Measurements from ENCODE around the gene TRIO.

TRIO gene

GRCh38 chr5:14252793-14253192, 109.7 kb downstream of the TRIO start:
- no peak for DNase-seq

- no peak for DNase-seq
These were observed 111.5 kb downstream of the TRIO start for GRCh38 chr5:14254686-14255085.

- no peak for DNase-seq
These were observed 113.0 kb downstream of the TRIO start for GRCh38 chr5:14256026-14256690.

- no peak for DNase-seq
These were observed 113.7 kb downstream of the TRIO start for GRCh38 chr5:14256756-14257393.

GRCh38 chr5:14257995-14258403, 114.9 kb downstream of the TRIO start:
- DNase-seq, result no peak

DNA sequence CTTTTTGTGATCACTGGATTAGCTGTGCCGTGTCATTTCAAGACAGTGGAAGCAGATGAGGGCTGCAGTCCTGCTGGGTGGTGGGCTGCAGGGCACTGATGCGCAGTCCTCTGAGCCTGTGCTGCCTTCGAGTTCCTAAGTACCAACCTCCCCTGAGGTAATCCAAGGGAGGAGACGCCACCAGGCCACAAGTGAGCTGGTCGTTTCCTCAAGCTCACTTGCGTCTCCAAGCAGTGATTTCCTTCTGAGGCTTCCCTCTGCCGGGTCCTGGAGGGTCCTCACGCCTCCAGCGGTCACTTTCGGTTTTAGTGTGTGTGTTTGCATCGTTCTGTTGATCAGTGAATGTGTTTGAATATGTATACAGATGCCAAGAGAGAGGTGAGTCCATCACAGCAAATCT, 115.7 kb downstream of the TRIO start:
- DNase-seq, result no peak

- no peak for DNase-seq
These were observed 117.5 kb downstream of the TRIO start for GRCh38 chr5:14260637-14261036.

DNA sequence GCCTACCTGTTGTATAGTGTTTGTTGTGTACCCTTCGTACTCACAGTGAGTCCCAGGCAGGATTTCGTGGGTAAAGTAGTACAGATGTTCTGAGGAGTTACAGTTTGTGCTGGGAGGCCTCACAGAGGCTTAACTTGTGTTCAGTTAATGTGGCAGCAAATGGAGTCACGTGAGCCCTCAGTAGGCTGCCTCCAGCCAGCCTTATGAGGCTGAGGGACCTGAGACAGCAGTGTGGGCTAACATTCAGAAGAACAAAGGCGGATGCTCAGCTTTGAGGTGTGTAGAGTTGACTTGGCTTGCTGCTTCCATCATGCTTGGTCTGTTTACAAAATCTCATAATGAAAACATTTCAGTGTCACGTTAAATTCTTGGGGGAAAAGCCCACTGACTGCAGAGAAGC, 118.1 kb downstream of the TRIO start:
- no peak for DNase-seq

- DNase-seq, result no peak
These were observed 118.9 kb downstream of the TRIO start for GRCh38 chr5:14261856-14262611.

- DNase-seq, result no peak
These were observed 120.0 kb downstream of the TRIO start for GRCh38 chr5:14263113-14263512.

DNA sequence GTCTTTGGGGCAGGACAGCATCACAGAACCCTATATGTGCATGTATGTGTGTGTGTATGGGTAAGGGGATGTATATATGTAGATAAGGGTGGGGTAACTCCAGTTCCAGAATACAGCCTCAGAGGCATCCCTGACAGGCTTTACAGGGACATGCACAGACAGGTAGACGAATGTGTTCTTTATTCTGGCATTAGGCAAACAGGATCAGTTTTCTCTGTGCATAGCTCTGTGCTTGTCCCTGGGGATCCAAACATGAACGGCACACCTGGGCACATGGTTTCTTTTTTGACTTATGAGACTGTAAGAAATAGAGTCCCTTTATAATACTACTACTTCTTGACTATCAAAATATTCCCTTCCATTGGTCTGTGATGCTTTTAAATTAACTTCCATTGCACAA, 120.6 kb downstream of the TRIO start:
- DNase-seq, result no peak

DNA sequence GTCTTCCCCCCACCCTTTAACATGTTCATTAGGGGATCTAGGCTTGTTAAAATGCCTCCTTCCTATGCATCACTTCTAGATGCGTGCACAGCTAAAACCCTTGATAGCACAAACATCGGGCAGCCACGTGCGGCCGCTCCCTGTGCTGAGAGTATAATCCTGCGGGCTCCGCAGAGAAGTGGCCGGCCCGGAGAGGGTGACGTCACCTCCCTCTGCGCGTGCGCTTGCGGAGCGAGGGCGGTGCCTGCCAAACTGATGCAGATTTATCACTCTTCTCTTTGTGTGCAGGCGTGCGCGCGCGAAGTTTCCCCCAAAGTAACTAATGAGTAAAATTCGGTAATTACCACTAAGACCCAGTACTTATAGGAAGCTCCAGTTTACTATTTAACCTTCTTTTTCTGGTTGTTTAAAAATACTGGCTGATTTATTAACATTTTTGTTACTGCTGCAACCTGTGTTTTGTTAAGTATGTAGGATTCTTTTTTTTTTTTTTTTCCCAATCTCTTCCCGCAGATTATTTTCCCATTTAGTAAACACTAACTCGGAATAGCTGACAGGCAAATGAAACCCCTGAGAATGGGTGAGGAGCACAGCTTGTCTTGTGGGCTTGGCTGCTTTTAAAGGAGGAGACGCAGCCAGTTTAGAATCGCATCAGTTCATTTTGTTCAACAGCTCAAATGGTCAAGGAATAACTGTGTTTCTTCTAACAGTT, 121.6 kb downstream of the TRIO start:
- peak; percentile 63 for DNase-seq

DNA sequence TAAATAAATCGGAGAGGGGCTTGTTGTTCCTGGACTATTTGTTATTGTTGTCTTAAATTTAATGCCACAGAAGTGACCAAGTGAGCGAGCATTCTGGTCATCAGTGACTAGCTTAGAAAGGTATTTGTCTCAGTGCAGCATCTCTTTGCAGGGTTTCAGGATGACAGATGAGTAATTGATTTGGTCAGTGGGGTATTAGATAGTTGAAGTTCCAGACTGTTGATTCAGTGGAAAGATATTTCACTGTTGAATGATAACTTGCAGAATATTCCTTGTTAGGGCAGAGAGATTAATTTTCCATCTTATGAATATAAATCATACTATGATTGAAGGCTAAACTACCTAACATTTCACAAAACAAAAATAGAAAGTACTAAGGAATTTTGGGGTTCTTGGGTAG, 122.4 kb downstream of the TRIO start:
- no peak for DNase-seq

- no peak for DNase-seq
These were observed 123.0 kb downstream of the TRIO start for GRCh38 chr5:14266171-14266570.

GRCh38 chr5:14266686-14267085, 123.5 kb downstream of the TRIO start:
- DNase-seq, result no peak

GRCh38 chr5:14267166-14267838, 124.2 kb downstream of the TRIO start:
- no peak for DNase-seq

DNA sequence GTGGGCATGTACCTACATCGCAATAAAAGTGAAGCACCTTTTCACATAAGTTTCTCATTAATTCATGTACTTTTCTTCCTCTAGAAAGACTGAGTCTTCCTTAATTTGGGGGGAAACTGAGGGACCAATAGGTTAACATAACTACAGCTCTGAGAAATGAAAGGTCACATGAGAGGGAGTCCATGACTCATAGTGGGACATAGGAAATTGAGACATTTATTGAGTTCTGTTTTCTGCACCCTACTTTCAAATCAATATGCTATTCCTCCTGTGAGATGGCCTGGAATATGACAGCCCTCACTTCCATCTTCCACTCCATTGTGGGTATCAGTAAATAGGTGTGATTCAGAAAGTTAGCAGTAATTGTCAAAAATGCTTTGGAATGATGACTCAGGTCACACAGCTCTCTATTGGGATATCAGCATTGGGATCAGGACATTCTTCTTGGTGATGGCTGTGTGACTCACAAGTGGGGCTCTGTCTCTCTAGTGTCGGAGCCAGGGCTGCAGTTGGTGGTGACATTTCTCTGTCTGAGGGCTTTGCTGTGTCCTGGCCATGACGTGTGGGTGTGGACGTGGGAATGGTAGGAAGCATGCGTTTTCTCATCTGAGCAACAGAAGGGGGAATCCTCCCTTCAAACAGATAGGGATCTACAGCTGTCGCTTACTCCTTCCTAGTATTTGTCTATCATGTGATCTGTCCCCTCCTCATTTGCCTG, 125.0 kb downstream of the TRIO start:
- DNase-seq, result no peak

GRCh38 chr5:14268738-14269137, 125.6 kb downstream of the TRIO start:
- DNase-seq, result no peak

DNA sequence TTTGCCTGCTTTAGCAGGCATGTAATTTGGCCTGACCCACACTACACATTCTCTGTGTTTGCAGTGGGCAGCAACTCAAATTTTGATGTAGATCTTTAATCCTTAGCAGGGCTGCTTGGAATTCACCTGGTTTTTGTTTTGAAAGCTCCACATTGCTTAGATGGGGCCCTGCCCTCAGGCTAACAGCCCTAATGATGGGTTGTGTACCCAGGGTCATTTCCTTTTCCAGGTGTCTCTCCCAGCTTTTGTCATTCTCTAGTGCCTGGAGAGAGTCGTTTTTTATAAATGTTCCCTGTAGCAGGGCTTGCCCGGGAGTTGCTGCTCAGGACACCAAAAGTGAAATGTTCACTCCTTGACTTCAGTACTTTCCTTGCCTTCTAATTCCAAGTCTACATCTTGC, 126.3 kb downstream of the TRIO start:
- no peak for DNase-seq

GRCh38 chr5:14270209-14270702, 127.1 kb downstream of the TRIO start:
- DNase-seq, result peak; percentile 17

- DNase-seq, result no peak
These were observed 129.5 kb downstream of the TRIO start for GRCh38 chr5:14272548-14273205.
